ENCODE measurements around the gene INTS11. TPM values are rescaled to one million over a fixed set of nuclear protein-coding genes. Genes with fewer than 3 reads are reported as not detected.

INTS11 gene
- total and polyA plus RNA-seq, 9 of the 15 experiments (the other 6 are each of a cell fraction or from before 2014, with no cell fraction given): 3.6 to 183 (median 110) TPM

GRCh38 chr1:1305300-1306069, 19.0 kb downstream of the INTS11 start (continued):
- no peak for TF ChIP-seq NR0B1 (IDR thresholded peaks at IDR 0.05; ENCODE audit: partially characterized antibody)
- TF ChIP-seq HDAC1 (IDR thresholded peaks at IDR 0.05): no peak; a peak in 1 of 4 replicates
- no peak for TF ChIP-seq TARDBP (IDR thresholded peaks at IDR 0.05)
- peak; percentile 65 for TF ChIP-seq ARID1B (IDR thresholded peaks at IDR 0.05)
- TF ChIP-seq DACH1 (IDR thresholded peaks at IDR 0.05; ENCODE audit: partially characterized antibody): no peak
- TF ChIP-seq CXXC5 (CRISPR knock-in tag; IDR thresholded peaks at IDR 0.05): no peak
- no peak for TF ChIP-seq PKNOX1 (IDR thresholded peaks at IDR 0.05)
- no peak for TF ChIP-seq ELF4 (CRISPR knock-in tag; IDR thresholded peaks at IDR 0.05)
- TF ChIP-seq SIN3B (IDR thresholded peaks at IDR 0.05; ENCODE audit: low read depth): no peak
- TF ChIP-seq HEY1 (CRISPR knock-in tag; IDR thresholded peaks at IDR 0.05; ENCODE audit: borderline replicate concordance): no peak
- TF ChIP-seq ZNF121 (CRISPR knock-in tag; conservative IDR thresholded peaks at IDR 0.05): no peak
- TF ChIP-seq KDM5B (IDR thresholded peaks at IDR 0.05; ENCODE audit: insufficient replicate concordance, low read depth, low read length): no peak
- peak; percentile 95 for TF ChIP-seq ZNF316 (IDR thresholded peaks at IDR 0.05)
- no peak for TF ChIP-seq ZSCAN29 (IDR thresholded peaks at IDR 0.05)
- no peak for TF ChIP-seq CEBPG (CRISPR knock-in tag; IDR thresholded peaks at IDR 0.05)
- TF ChIP-seq CEBPG (tag; conservative IDR thresholded peaks at IDR 0.05 in 1 of 2, IDR thresholded peaks at IDR 0.05 in 1 of 2): no peak
- TF ChIP-seq PREB (CRISPR knock-in tag; IDR thresholded peaks at IDR 0.05): 0 out of 2 replicates have a peak, but pooled peaks have one; percentile 7
- TF ChIP-seq CBFA2T3 (IDR thresholded peaks at IDR 0.05): no peak
- no peak for TF ChIP-seq BRF1 (IDR thresholded peaks at IDR 0.05; ENCODE audit: borderline replicate concordance, extremely low read depth, insufficient read length)
- TF ChIP-seq MCM5 (IDR thresholded peaks at IDR 0.05; ENCODE audit: low read depth): no peak
- no peak for TF ChIP-seq HOXB6 (CRISPR knock-in tag; IDR thresholded peaks at IDR 0.05; ENCODE audit: borderline replicate concordance)

All from K562 (cell line).